HG02642 (cell line): Measurements from ENCODE around the gene SLC25A38.

Source experiments
- ATAC-seq: cut with Tn5 transposase; IDR thresholded peaks from one replicate; pipeline ENCODE4 v1.9.1; 2021; ENCODE audit warnings: mild to moderate bottlenecking; ENCODE audit not compliant: unreplicated experiment, poor library complexity

The SLC25A38 gene

DNA sequence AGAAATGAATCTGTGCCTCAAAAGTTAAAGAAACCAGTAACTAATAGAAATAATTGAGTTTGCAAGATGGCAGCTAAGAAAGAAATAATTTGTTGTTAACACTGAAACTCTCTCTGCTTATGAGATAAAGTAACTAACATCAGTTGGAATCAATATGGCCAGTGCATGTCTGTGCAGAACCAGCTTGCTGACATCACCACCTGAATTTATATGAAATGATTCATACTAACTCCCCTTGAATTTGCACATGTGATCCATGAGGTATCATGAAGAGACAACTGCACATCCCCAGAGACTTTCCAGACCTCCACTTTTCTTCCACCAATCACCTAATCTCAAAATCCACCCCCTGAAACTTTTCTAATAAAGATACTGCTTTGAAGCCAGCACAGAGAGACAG is 10.3 kb upstream of the SLC25A38 start:
- no peak for ATAC-seq

DNA sequence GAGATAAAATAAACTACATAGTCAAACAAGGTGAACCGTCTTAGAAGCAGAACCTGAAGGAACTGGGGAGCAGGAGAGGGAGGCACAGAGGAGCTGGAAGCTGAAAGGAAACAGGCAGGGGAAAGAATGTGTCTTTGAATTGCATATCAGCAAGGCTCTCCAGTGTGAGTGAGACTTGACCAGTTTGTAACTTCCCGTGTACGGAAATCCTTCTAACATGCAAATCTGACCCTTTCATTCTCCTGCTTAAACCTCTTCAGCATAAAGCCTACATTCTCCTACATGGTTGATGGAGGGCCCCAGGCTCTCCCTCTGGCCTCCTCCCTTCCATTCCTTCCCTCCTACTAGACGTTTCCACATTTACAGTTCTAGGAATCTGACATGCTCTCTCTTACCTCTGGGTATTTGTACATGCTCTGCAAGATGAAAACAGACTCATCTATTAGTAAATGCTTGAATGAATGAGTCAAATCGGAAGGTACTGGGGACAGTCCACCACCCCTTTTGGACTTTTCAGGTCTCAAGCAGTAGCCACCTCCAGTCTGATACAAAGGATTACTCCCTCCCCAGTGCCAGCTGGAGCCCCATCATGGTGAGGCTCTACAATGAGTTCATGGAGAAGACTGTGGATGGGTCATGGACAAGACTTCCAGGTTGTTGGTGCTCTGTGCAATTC is 6.1 kb upstream of the SLC25A38 start:
- no peak for ATAC-seq

DNA sequence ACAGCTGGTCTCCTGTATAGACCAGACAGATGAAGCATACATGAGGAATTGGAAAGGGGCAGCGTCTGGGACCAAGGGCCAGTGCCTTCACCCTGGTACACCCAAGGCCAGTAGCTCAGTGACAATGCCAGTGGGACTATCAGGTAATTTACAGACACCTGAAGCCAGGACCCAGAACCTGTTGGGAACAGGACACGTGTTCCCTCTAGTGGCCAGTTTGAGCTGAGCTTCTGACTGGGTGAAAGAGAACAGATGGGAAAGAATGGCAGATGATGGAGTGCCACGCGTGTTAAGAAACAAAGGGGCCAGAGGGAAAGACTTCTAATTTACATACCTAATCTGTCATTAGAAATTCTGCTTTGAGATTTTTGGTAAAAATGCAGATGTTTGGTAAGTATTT is 5.1 kb upstream of the SLC25A38 start:
- peak; percentile 74 for ATAC-seq

DNA sequence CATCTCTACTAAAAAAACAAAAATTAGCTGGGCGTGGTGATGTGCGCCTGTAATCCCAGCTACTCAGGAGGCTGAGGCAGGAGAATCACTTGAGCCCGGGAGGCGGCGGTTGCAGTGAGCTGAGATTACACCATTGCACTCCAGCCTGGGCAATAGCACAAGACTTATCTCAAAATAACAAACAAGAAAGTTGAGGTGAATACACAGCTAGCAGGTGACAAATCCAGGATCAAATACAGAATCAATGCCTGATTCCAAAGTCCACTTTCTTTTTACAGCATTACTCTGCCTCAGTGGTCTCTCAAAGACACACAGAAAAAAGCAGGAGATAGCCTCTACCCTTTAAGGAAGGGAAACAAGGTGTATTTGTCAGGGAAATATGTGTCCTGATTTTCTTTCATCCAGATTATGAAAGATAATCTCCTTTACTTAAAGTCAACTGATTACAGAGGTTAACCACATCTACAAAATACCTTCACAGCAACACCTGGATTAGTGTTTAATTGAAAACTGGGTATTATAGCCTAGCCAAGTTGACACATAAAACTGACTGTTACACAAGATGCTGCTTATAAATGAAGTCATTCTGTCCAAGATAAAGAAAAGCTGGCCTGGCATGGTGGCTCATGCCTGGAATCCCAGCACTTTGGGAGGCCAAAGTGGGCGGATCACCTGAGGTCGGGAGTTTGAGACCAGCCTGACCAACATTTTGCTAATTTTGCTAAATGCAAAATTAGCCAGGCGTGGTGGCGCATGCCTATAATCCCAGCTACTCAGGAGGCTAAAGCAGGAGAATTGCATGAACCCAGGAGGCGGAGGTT is 4.0 kb upstream of the SLC25A38 start:
- ATAC-seq: no peak

DNA sequence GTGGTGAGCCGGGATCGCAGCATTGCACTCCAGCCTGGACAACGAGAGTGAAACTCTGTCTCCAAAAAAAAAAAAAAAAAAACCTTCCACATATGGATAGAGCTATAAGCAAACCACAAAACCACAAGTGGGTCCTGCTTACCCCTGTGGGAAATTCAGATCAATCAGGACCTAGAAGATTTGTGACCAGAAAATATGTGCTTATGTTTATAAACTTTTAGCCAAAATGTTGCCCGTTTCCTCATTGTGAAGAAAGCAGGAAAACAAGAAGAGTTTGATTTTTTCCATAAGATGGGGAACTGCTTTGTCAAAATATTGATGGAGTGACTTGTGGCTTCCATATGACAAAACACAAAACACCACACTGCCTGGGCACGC is 3.4 kb upstream of the SLC25A38 start:
- ATAC-seq: no peak

DNA sequence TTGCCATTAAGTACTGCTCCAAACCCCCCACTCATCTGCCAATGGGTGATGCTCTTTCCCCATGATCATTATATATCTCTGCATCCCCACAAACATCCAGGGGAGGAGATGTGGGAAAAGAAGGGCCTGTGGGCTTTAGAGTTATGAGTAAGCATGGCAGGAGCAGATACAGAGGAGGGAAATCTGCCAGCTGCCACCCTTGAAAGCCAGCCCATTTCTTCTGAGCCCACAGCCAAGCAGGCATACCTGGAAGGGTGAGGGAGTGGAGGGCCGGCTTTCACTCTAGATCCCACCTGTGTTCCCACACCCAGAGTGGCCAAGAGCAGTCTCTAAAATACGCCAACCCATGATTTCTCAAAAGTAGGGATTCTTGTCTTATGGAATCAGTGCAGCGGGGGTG is 1.7 kb upstream of the SLC25A38 start:
- ATAC-seq: no peak

DNA sequence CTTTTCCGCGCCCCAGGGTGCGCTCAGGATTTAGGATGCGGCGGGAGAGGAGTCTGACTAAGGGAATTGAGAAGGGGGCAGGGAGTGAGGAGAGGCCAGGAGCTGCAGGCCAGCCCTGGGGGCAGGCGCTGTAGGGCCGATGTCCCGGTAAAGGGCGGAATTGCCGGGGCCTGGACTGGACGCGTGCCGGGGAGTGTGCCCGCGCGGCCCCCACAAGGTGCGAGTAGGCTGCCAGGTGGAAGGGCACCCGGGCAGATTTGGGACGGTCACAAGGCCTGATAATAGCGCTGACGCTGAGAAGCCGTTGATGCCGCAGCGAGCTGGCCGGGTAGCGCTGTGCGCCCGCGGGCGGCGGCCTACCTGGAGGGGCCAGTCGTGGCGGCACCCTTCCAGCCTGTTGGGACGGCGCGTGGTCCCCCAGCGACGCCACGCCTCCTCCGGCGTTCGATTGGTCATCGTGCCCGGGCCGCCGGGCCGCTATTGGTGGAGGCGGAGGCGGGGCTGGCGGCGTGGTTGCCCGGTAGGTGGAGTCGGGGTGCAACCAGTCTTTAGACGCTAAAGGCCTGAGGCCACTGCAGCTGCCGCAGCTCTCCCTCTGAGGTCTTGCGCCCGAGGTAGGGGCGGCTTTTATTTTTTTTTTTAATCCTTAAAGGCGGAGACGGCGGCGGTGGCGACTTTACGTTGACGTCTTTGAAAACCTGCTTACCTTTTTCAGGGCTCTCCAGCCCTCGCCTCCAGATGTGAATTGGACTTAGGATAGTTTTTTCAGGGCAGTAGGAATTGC is 903 bp downstream of the SLC25A38 start:
- peak; percentile 81 for ATAC-seq

DNA sequence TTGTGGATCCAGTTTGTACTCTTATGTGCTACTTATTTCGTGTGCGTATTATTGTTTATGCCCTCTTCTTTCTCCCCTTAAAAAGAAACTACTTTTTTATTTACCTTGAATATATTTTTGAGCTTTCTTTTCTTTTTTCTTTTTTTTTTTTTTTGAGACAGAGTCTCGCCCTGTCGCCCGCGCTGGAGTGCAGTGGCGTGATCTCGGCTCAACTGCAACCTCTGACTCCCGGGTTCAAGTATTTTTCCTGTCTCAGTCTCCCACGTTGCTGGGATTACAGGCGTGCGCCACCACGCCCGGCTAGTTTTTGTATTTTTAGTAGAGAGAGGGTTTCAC is 1.5 kb downstream of the SLC25A38 start:
- ATAC-seq: no peak

DNA sequence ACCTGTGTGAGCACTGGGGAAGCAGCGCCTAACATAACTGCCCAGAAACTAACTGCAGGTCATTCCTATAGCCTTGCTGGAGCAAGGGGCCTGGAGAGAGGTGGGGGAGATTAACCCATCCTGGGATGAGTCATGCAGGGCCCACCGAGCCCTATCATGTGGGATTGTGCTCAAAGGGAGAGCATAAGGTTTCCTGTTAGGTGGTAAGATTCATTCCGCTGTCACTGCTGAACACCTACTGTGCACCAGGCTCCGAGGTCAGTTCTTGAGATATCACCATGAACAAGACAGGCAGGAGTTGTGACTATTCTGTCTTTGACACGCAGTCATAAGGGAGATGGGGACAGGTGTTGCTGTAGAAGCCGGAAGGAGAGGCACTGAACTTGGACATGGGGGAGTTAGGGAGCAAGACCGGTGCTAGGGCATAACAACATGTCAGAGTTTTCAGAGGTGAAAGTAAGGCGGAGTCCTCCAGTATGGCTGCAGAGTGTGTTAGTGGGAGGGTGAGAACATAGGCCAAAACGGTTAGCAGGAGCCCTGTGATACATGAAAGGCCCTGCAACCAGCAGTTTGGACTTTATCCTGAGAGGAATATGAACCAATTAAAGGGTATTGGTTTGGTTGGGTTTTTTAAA is 2.4 kb downstream of the SLC25A38 start:
- no peak for ATAC-seq

DNA sequence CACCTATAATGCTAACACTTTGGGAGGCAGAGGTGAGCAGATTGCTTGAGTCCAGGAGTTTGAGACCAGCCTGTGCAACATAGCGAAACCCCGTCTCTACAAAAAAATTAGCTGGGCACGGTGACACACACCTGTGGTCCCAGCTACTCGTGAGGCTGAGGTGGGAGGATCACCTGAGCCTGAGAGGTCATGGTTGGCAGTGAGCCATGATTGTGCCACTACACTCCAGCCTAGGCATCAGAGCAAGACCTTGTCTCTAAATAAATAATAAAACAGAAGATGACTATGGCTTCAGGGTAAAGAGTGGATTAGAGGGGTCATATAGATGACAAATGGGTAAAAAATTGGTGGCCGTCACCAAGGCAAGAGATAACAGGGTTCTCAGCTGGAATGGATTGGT is 3.1 kb downstream of the SLC25A38 start:
- no peak for ATAC-seq

DNA sequence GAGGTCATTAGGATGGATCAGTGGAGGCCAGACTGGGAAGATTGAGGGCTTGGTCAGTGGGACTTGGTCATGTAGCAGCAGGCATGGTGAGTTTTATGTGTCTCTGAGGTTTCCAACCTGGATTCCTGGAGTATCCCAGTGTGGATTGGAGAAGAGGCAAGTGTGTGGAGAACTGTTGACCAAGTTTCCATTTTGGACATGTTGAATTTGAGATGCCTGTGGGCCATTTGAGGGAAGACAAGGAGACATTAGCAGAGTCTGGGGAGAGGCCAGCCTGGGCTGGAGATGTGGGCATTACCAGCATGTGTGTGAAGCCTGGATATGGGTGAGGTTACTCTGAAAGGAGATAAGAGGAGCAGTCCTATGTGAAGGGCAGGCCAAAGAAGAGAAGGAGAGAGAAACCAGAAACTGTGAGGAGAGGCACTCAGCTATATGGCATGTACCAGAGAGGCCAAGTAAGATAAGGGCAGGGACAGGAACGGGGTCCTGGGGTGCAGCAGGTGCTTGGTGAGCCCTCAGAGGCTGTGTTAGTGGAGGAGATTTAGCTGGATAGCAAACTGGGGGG is 4.3 kb downstream of the SLC25A38 start:
- ATAC-seq: no peak

DNA sequence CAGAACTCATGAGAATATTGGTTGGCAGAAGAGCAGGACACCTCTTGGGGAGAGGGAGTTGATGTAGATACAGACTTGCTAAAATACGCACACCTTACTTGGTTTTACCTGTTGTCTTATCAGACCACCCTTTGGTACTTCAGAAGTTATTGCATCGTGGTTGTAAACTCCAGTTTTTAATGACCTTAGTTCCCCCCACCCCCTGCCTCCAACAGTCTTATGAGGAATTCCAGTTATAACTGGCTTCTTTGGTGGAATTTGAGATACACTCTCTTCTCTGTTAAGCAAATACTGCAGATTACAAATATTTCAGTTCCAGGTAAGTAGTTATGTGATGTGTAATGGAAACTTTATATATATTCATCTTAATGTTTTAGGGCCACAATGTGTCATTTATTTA is 5.0 kb downstream of the SLC25A38 start:
- no peak for ATAC-seq

DNA sequence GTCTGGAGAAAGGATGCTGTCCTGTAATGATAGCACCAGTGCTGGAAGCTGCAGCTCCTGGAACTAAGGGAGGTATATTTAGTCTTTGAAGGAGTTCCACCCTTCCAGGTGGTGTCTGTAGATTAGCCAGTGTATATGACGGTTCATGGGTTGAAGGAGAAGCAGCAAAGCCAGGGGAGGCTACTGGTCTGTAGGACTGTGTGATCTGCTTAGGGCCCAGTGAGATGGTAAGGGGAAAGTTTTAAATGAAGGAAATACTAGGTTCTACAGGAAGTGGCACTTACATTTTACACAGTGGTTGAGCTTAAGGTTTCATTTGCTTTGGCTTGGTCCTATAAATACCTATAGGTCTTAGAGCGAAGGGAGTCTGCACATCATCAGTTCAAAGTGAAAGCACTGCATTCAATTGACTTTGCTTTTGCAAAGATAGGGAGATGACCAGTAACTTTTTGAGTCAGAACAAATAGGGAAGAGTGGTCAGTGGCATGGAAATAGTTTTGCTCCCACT is 5.6 kb downstream of the SLC25A38 start:
- peak; percentile 67 for ATAC-seq

DNA sequence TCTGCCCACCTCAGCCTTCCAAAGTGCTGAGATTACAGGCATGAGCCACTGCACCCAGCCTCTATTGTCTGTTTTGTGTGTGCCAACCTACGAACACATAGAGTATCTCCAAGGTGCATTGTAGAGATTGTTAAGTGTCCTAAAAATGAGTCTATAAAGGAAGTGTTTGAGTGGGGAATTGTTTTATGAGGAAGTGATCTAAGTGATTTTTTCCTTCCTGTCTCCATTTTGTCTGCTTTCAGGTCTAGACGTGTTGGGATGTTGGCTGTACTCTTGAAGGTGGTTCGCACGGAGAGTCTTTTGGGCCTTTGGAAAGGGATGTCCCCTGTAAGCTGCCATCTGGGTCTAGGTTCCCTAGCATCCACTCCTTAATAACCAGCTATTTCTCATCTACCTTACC is 7.0 kb downstream of the SLC25A38 start:
- no peak for ATAC-seq

DNA sequence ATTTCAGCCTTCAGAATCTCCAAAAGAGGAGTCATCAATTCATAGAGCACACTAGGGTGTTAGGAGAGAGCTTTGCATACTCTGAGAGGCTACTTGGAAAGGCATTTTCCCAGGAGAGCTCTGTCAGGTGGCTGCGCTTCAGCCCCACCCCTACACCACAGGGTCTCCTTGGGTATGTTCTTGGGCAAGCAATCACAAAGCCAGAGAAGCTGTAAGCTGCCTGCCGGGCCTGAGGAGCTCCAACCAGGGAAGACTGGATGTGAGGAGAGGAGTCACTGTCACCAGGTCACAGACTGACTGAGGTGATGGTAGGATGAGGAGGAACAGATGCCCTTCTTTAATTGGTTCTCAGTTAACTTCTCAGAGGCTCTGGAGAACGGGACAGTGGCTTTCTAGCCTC is 13.5 kb downstream of the SLC25A38 start:
- no peak for ATAC-seq

DNA sequence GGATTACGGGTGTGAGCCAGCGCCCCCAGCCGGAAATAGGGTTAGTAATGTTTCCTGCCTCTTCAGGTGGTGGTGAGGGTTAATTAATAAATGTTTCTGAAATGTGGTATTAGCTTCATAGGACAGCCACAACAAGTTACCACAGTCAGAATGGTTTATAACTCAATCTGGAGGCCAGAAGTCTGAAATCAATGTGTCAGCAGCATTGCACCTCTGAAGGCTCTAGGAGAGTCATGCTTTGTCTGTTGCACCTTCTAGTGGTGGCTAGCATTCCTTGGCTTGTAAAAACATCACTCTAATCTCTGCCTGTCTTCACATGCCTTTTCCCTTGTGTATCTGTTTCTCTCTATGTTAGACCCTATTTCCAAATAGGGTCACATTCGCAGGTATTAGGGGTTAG is 15.5 kb downstream of the SLC25A38 start:
- ATAC-seq: no peak

DNA sequence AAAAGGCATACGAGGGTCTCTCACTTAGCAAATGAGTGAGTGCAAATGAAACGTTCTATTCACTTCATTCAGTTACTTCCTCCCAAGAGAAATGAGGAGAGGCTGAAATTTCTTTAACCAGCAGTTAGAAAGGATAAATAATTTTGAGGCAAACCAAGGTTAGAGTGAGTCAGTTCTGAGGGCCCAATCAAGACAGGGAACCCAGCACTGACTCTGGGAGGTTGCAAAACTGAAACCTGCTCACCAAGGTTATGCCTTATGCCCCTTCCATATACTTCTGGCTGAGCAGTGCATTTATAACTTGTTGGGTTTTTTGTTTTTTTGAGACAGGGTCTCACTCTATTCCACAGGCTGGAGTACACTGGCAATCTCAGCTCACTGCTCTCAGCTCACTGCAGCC is 18.8 kb downstream of the SLC25A38 start:
- ATAC-seq: no peak

DNA sequence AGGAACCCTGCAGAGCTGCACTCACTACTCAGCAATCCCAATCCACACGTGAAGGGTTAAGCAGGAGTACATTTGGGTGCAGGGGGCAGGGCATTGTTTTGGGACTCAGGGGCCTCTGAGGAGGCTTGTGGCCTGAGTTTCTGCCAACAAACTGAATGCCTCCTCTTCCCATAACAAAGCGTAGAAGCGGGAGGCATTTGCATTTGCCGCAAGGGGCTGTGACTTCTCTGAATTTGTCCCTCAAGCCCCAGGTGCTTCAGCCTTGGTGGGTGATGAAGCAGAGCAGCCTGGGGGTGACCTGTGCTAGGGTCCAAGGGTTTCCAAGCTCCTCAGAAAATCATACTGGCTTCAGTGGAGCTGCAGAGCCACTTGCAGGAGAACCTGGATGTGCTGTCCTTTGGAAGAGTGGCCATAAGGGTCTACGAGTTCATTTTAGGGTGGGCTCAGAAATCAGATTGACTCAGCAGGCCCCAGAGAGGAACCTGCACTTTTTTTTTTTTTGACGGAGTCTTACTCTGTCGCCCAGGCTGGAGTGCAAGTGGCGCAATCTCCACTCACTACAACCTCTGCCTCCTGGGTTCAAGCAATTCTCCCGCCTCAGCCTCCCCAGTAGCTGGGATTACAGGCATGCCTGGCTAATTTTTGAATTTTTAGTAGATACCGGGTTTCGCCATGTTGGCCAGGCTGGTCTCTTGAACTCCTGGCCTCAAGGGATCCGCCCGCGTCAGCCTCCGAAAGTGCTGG is 21.9 kb downstream of the SLC25A38 start:
- ATAC-seq: no peak

DNA sequence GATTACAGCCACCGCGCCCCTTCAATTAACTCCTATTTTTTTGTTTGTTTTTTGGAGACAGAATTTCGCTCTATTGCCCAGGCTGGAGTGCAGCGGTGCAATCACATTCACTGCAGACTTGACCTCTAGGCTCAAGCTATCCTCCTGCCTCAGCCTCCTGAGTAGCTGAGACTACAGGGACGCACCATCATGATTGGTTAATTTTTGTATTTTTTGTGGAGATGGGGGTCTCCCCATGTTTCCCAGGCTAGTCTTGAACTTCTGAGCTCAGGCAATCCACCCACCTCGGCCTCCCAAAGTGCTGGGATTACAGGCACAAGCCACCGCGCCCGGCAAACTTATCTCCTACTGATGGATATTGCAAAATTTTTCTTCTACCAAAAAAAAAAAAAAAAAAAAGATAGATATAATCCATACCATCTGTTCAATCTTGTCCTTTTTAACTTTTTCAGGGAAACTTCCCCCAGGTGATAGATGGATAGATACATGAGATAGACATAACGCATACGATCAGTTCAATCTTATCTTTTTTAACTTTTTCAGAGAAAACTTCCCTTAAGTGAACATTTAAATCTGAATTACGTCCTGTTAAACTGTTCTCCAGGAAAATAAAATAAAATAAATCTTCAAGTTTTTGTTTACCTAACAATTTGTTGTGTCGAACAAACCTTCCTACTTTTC is 22.7 kb downstream of the SLC25A38 start:
- ATAC-seq: no peak
